A673 (cell line): ENCODE data around the gene MS4A10. TPM values are rescaled to one million over a fixed set of nuclear protein-coding genes. Genes with fewer than 3 reads are reported as not detected.

Source experiments
- Bru-seq: library from RNA; stranded (reverse); fragments of 400-500 nt; gene quantifications from one replicate; lab custom pipeline; 2021; lab: Mats Ljungman, UMichigan
- BruChase-seq, 2 experiments: library from RNA; stranded (reverse); fragments of 400-500 nt; gene quantifications; one replicate each; lab custom pipeline; 2021; lab: Mats Ljungman, UMichigan
- BruUV-seq: library from RNA; stranded (reverse); fragments of 400-500 nt; replicated peaks from 2 replicates; lab custom pipeline; 2021; lab: Mats Ljungman, UMichigan
- CTCF ChIA-PET: fragments of 300-600 bp; sonication (Branson Sonifier 250); formaldehyde crosslinking; loops from one replicate; lab custom pipeline; 2022; ENCODE audit warnings: antibody characterized with exemption; lab: Charles Lee
- POLR2A ChIA-PET: fragments of 300-600 bp; sonication (Branson Sonifier 250); formaldehyde crosslinking; loops from one replicate; lab custom pipeline; 2022; ENCODE audit warnings: antibody characterized with exemption; ENCODE audit not compliant: low non-redundant PET; lab: Charles Lee
- DNase-seq: peaks from one replicate; pipeline ENCODE4 v3.0.0-alpha.2; 2015; ENCODE audit warnings: low spot score
- H3K27ac ChIP-seq: fragments of 200-600 bp; sonication (generic); 2 replicates; pipeline ENCODE4 v1.5.1; 2016; ENCODE audit warnings: mixed run types, low read depth, mild to moderate bottlenecking, mixed read lengths, antibody characterized with exemption, low read length; ENCODE audit not compliant: poor library complexity, severe bottlenecking
- H3K27me3 ChIP-seq: fragments of 200-600 bp; sonication (generic); replicated peaks from 2 replicates; pipeline ENCODE4 v1.6.1; 2017; ENCODE audit warnings: mixed run types, low read depth, mild to moderate bottlenecking, mixed read lengths, antibody characterized with exemption, low read length; ENCODE audit not compliant: insufficient read depth, poor library complexity
- H3K36me3 ChIP-seq: fragments of 200-600 bp; sonication (generic); 2 replicates; pipeline ENCODE4 v1.6.1; 2016; ENCODE audit warnings: mixed run types, mild to moderate bottlenecking, mixed read lengths, antibody characterized with exemption, low read length; ENCODE audit not compliant: insufficient read depth, poor library complexity, severe bottlenecking
- H3K4me1 ChIP-seq: fragments of 200-600 bp; sonication (generic); 2 replicates; pipeline ENCODE4 v1.6.1; 2017; ENCODE audit warnings: mixed run types, mild to moderate bottlenecking, mixed read lengths, antibody characterized with exemption, low read length; ENCODE audit not compliant: insufficient read depth, poor library complexity, severe bottlenecking
- H3K4me3 ChIP-seq: fragments of 200-600 bp; sonication (generic); 2 replicates; pipeline ENCODE4 v1.5.1; 2016; ENCODE audit warnings: low read depth, mixed run types, mild to moderate bottlenecking, mixed read lengths, low read length; ENCODE audit not compliant: poor library complexity, severe bottlenecking
- H3K9me3 ChIP-seq: fragments of 200-600 bp; sonication (generic); 2 replicates; pipeline ENCODE4 v1.6.1; 2016; ENCODE audit warnings: mixed run types, low read depth, mild to moderate bottlenecking, mixed read lengths, antibody characterized with exemption, low read length; ENCODE audit not compliant: poor library complexity, severe bottlenecking
- EZH2 ChIP-seq: fragments of 200-600 bp; sonication (generic); IDR thresholded peaks from 2 replicates; pipeline ENCODE4 v1.6.1; 2017; ENCODE audit warnings: borderline replicate concordance, low read depth, mild to moderate bottlenecking, mixed read lengths, antibody characterized with exemption, low read length; ENCODE audit not compliant: poor library complexity, severe bottlenecking
- intact Hi-C: fragments of 100-400 bp; cut with micrococcal nuclease; formaldehyde crosslinking; loops from one replicate; pipeline ENCODE4 v1.10.0; 2022; ENCODE audit not compliant: unreplicated experiment
- long read RNA-seq: library from polyadenylated mRNA; stranded (forward); transcript quantifications from one replicate; pipeline ENCODE4 v2.0.0, GENCODE V29; 2022
- total RNA-seq: library from RNA; stranded (reverse); gene quantifications from 2 replicates; pipeline ENCODE4 v1.2.3, GENCODE V29; 2021
- TF ChIP-seq, protein P1 (sequence below): fragments of 300-800, 200-600 bp; sonication (generic); conservative IDR thresholded peaks from 2 replicates; pipeline ENCODE4 v1.5.1; 2017; ENCODE audit warnings: low read depth, mild to moderate bottlenecking, antibody characterized with exemption, low read length, moderate library complexity, mixed read lengths

Gene MS4A10
- total RNA-seq: not detected in 2 replicates
- Bru-seq, nascent RNA: not detected
- not detected for BruChase-seq, experiment 1, labeled RNA remaining after a 2-hour chase
- not detected for BruChase-seq, experiment 2, labeled RNA remaining after a 6-hour chase
- long read RNA-seq: 0 reads

DNA sequence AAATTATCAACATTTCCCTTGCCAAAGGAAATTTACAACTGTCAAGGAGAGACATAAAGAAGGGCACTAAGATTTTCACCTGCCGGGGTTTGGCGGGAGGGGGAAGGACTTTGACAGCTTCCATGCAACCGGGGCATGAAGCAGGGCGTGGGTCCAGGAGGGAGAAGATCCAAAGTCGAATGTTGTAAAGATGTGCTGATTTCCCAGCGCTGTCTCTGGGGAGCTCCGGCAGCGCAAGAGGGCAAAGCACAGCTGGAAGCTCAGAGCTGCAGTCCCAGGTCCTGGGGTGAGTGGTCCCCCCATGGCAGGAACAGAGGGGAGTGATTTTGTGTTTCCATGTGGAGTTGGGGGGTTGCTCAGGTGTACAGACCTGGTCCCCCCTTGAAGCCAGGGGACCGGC is at the start of gene MS4A10:
MS4A10 (plus strand) TSS at position 198 of the 400 bp plus-strand sequence. CDS start 5,003 bp downstream, outside the sequence.
- no peaks in the 10 kb centered on the region for H3K27me3 ChIP-seq
- intact Hi-C loops: no loop called here
- DNase-seq: no peak
- H3K4me3 ChIP-seq: no peak within 1 kb of the TSS
- H3K4me1 ChIP-seq: no peaks in the 10 kb centered on the region
- BruUV-seq: no TSS peak
- ChIA-PET CTCF (no interaction called here), POLR2A (no interaction called here)
- no peak for TF ChIP-seq EZH2
- TF ChIP-seq, protein P1, sequence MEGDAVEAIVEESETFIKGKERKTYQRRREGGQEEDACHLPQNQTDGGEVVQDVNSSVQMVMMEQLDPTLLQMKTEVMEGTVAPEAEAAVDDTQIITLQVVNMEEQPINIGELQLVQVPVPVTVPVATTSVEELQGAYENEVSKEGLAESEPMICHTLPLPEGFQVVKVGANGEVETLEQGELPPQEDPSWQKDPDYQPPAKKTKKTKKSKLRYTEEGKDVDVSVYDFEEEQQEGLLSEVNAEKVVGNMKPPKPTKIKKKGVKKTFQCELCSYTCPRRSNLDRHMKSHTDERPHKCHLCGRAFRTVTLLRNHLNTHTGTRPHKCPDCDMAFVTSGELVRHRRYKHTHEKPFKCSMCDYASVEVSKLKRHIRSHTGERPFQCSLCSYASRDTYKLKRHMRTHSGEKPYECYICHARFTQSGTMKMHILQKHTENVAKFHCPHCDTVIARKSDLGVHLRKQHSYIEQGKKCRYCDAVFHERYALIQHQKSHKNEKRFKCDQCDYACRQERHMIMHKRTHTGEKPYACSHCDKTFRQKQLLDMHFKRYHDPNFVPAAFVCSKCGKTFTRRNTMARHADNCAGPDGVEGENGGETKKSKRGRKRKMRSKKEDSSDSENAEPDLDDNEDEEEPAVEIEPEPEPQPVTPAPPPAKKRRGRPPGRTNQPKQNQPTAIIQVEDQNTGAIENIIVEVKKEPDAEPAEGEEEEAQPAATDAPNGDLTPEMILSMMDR: no peak
- H3K9me3 ChIP-seq: no peaks in the 10 kb centered on the region
- H3K36me3 ChIP-seq: no peaks in the 10 kb centered on the region
- no peak within 1 kb of the TSS for H3K27ac ChIP-seq

GRCh38 chr11:60739114-60739513 is 46.0 kb upstream of the MS4A10 start:
- DNase-seq: no peak
- POLR2A ChIA-PET: no interaction called here
- Histone ChIP-seq H3K27ac (no peak overlapping the region), H3K27me3 (peaks cover 22% of the 10 kb centered on the region), H3K36me3 (no peaks in the 10 kb centered on the region), H3K9me3 (no peaks in the 10 kb centered on the region), H3K4me3 (no peak overlapping the region), H3K4me1 (no peaks in the 10 kb centered on the region)
- TF ChIP-seq, protein P1: 0 out of 2 replicates have a peak, but pooled peaks have one; percentile 17
- TF ChIP-seq EZH2: no peak
- intact Hi-C loops: no loop called here
- no TSS peak for BruUV-seq
- CTCF ChIA-PET: no interaction called here

DNA sequence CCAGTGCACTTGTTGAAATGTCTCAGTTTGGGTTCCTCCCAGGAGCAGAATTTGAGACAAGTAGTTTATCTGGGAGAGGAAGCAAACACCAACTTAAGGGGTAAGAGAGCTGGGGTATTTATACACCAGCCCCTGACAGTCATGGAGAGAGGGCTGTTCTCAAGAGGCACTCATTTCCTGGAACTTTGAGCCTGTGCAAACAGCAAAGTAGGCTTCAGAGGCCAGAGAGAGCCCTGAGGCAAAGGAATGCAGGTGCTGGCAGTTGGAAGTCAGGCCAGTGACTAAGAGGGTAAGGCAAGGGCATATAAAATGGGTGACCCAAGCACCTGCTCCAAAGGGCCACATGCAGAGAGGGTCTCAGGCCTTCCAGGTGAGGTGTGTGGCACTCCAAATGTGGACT is 44.6 kb upstream of the MS4A10 start:
- ChIA-PET POLR2A (no interaction called here), CTCF (no interaction called here)
- intact Hi-C loops: no loop called here

More for the DNA sequence above, 44.6 kb upstream of the MS4A10 start:
- no TSS peak for BruUV-seq
- Histone ChIP-seq H3K27me3 (peaks cover 22% of the 10 kb centered on the region), H3K4me3 (no peak overlapping the region), H3K27ac (no peak overlapping the region), H3K9me3 (no peaks in the 10 kb centered on the region), H3K36me3 (no peaks in the 10 kb centered on the region), H3K4me1 (no peaks in the 10 kb centered on the region)
- TF ChIP-seq EZH2: no peak
- TF ChIP-seq, protein P1: no peak
- DNase-seq: no peak
